ENCODE data around the gene RAB11B. TPM values are rescaled to one million over a fixed set of nuclear protein-coding genes. Genes with fewer than 3 reads are reported as not detected.

RAB11B gene
- total and polyA plus RNA-seq, 3 donors from 2014 or later, result 84.4 to 126 (median 95.2) TPM

DNA sequence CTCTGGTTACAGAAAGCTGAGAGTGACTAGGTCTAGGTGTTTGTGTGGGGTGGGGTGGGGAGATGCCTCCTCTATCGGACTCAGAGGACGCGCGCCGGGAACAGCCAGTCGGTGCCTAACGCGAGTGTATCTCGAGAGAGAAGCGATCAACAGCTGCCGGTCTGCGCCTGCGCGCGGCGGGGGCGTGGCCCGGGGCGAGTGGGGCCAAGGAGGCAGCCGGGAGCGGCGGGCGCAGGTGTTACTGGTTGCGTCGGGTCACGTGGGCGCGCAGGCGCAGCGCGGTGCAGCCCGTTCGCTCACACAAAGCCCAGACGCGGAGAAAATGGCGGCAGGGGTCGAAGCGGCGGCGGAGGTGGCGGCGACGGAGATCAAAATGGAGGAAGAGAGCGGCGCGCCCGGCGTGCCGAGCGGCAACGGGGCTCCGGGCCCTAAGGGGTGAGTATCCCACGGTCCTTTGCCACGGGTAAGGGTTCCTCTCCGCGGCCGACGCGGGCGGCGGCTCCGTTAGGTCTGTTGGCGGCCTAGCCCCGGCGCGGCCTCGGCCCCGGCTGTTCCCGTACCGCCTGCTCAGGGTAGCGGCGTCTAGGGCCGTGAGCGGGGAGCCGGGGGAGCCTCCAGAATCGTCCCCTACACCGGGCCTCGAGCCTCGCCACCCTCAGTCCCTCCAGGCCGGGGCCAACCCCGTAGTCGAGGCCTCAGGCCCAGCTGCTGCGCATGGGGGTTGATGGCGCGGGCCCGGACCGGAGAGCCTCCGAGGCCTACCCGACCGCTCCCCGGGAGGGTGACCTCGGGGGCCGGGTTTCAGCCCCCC, 54.7 kb downstream of the RAB11B start, which contains the start of gene HNRNPM:
TSS of gene HNRNPM (plus strand) at position 299 of the 811 bp plus-strand sequence. CDS start at position 323, 24 bp downstream.
- TF ChIP-seq, protein P1, sequence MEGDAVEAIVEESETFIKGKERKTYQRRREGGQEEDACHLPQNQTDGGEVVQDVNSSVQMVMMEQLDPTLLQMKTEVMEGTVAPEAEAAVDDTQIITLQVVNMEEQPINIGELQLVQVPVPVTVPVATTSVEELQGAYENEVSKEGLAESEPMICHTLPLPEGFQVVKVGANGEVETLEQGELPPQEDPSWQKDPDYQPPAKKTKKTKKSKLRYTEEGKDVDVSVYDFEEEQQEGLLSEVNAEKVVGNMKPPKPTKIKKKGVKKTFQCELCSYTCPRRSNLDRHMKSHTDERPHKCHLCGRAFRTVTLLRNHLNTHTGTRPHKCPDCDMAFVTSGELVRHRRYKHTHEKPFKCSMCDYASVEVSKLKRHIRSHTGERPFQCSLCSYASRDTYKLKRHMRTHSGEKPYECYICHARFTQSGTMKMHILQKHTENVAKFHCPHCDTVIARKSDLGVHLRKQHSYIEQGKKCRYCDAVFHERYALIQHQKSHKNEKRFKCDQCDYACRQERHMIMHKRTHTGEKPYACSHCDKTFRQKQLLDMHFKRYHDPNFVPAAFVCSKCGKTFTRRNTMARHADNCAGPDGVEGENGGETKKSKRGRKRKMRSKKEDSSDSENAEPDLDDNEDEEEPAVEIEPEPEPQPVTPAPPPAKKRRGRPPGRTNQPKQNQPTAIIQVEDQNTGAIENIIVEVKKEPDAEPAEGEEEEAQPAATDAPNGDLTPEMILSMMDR (IDR thresholded peaks at IDR 0.05), result no peak
- peak; percentile 78 for TF ChIP-seq POLR2A (IDR thresholded peaks at IDR 0.05)
- 0% methylated on average over 45 to 66 of the region's 93 CpGs for WGBS, 2 donors
- Histone ChIP-seq H3K4me1 (peaks cover 31% of the 10 kb centered on the region), H3K9me3 (no peaks in the 10 kb centered on the region), H3K36me3 (ENCODE audit: low read depth, missing control alignments) (no peaks in the 10 kb centered on the region), H3K27ac (peak within 1 kb of the TSS; percentile 90 to 97), H3K4me3 (peak within 1 kb of the TSS; percentile 81 to 100), H3K27me3 (no peaks in the 10 kb centered on the region)
- intact Hi-C loops (cut with DNase I; ENCODE audit: low total_unique reads), result no loop called here
- peak; percentile 99 for DNase-seq

DNA sequence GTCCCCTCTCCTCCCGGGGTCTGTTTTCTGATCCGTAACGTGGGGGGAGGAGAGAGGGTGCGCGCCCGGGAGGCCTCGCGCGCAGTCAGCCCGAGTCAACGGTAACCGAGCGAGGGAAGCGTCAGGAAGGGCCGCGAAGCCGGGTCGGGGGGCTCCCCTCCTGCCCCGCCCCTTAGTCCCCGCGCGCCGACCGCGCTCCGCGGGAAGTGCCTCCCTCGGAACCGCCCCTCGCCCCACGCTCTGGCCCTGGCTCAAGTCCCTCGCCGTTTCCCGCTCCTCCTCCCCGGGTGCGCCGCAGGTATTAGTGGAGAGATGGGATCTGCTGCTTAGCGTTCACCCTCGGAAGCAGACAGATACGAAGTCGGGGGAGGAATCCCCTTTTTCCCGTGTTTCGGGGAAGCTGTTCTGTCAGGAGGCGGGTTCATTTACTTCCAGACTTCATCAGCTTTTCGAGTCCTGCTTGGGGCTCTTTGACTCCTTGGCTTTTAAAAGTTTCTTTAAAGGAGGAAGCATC, 55.4 kb downstream of the RAB11B start:
- Histone ChIP-seq H3K36me3 (ENCODE audit: low read depth, missing control alignments) (no peaks in the 10 kb centered on the region), H3K9me3 (no peaks in the 10 kb centered on the region), H3K4me1 (peaks cover 34% of the 10 kb centered on the region), H3K4me3 (peak overlapping the region; percentile 81 to 100), H3K27ac (peak overlapping the region; percentile 90 to 97), H3K27me3 (no peaks in the 10 kb centered on the region)
- TF ChIP-seq, protein P1 (IDR thresholded peaks at IDR 0.05), result no peak
- TF ChIP-seq POLR2A (IDR thresholded peaks at IDR 0.05), result no peak
- intact Hi-C loops (cut with DNase I; ENCODE audit: low total_unique reads), result no loop called here
- DNase-seq, result peak; percentile 59
- 1% methylated on average over 11 to 42 of the region's 45 CpGs for WGBS, 2 donors

DNA sequence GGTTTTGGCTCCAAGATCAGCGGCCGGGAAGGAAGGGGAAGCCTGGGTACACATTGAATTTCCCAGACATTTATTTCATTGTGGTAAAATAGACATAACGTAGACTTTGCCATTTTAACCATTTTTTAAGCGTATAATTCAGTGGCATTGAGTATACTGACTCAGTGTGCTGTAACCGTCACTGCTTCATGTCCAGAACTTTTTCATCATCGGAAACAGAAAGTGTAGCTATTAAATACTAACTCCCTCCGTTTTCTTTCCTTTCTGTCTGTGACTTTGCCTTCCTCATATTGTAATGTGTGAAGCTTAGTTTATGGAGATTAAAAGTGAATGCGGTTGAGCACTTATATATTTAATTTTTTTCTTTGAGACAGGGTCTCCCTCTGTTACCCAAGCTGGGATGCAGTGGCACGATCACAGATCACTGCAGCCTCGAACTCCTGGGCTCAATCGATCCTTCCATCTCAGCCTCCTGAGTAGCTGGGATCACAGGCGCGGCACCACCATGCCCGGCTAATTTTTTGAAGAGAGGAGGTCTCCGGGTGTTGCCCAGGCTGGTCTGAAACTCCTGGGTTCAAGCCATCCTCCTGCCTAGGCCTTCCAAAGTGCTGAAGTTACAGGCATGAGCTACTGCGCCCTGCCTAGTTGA, 56.0 kb downstream of the RAB11B start:
- H3K4me1 ChIP-seq, result peaks cover 34% of the 10 kb centered on the region
- no peaks in the 10 kb centered on the region for H3K9me3 ChIP-seq
- no peak for TF ChIP-seq POLR2A (IDR thresholded peaks at IDR 0.05)
- TF ChIP-seq, protein P1 (IDR thresholded peaks at IDR 0.05), result no peak
- H3K27ac ChIP-seq, result peak overlapping the region; percentile 90 to 97
- 12 to 16% methylated on average over 16 of the region's 16 CpGs for WGBS, 2 donors
- no peaks in the 10 kb centered on the region for H3K36me3 ChIP-seq (ENCODE audit: low read depth, missing control alignments)
- no peaks in the 10 kb centered on the region for H3K27me3 ChIP-seq
- H3K4me3 ChIP-seq, result peak overlapping the region; percentile 81 to 100
- DNase-seq, result no peak
- intact Hi-C loops (cut with DNase I; ENCODE audit: low total_unique reads), result no loop called here

DNA sequence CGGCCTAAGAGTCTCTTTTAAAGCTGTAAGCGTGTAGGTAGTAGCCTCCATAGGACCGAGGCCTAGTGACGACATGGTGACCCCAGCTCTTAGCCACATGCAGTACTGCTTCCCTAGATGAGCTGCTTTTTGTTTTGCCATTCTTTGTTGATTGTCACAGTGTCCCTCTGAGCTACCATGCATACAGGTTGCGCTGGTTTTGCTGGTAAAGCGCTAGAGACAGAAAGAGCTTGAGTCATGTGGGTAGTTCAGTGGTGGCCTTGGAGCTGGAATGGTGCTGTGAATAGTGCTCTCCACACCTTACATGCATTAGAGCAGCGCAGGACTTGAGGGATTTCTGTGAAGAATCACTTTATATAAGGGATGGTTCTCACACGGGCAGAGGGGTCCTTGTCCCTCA, 59.7 kb downstream of the RAB11B start:
- Histone ChIP-seq H3K27me3 (no peaks in the 10 kb centered on the region), H3K36me3 (ENCODE audit: low read depth, missing control alignments) (no peaks in the 10 kb centered on the region), H3K27ac (no peak overlapping the region), H3K4me3 (no peak overlapping the region), H3K4me1 (peaks cover 47% of the 10 kb centered on the region), H3K9me3 (no peaks in the 10 kb centered on the region)
- TF ChIP-seq, protein P1 (IDR thresholded peaks at IDR 0.05), result no peak
- TF ChIP-seq POLR2A (IDR thresholded peaks at IDR 0.05), result no peak
- intact Hi-C loops (cut with DNase I; ENCODE audit: low total_unique reads), result no loop called here
- 56 to 68% methylated on average over 5 to 7 of the region's 8 CpGs for WGBS, 2 donors
- DNase-seq, result no peak
